MCF 10A (cell line): ENCODE measurements around the gene SREBF1. TPM values are rescaled to one million over a fixed set of nuclear protein-coding genes. Genes with fewer than 3 reads are reported as not detected.

Source experiments
- BruUV-seq: library from RNA; stranded (reverse); fragments of 400-500 nt; replicated peaks from 2 replicates; lab custom pipeline; 2021; lab: Mats Ljungman, UMichigan
- CTCF ChIA-PET: fragments of 300-600 bp; sonication (Branson Sonifier 250); formaldehyde crosslinking; extraction: SDS; loops from one replicate; lab custom pipeline; 2021; ENCODE audit warnings: antibody characterized with exemption, inconsistent platforms; lab: Yijun Ruan, JAX
- POLR2A ChIA-PET: fragments of 300-600, 350-650 bp; sonication (Branson Sonifier 250); formaldehyde crosslinking; extraction: SDS; loops from one replicate; lab custom pipeline; 2020; ENCODE audit warnings: antibody characterized with exemption, inconsistent platforms; lab: Yijun Ruan, JAX
- DNase-seq: peaks from one replicate; pipeline ENCODE4 v3.0.0-alpha.2; 2018; ENCODE audit not compliant: unreplicated experiment
- H3K27ac Mint-ChIP-seq: one replicate; pipeline ENCODE4 v1.8.0; 2022; ENCODE audit warnings: mild to moderate bottlenecking, low read depth, mixed read lengths; ENCODE audit not compliant: unreplicated experiment
- H3K27me3 Mint-ChIP-seq: one replicate; pipeline ENCODE4 v1.8.0; 2022; ENCODE audit warnings: mixed read lengths; ENCODE audit not compliant: insufficient read depth, unreplicated experiment
- H3K36me3 Mint-ChIP-seq: one replicate; pipeline ENCODE4 v1.8.0; 2022; ENCODE audit warnings: mild to moderate bottlenecking, moderate library complexity, mixed read lengths; ENCODE audit not compliant: insufficient read depth, unreplicated experiment
- H3K4me1 Mint-ChIP-seq: one replicate; pipeline ENCODE4 v1.8.0; 2022; ENCODE audit warnings: mixed read lengths; ENCODE audit not compliant: insufficient read depth, unreplicated experiment
- H3K4me3 Mint-ChIP-seq: one replicate; pipeline ENCODE4 v1.8.0; 2022; ENCODE audit warnings: mild to moderate bottlenecking, moderate library complexity, mixed read lengths; ENCODE audit not compliant: unreplicated experiment
- H3K9me3 Mint-ChIP-seq: one replicate; pipeline ENCODE4 v1.8.0; 2022; ENCODE audit warnings: mixed read lengths; ENCODE audit not compliant: unreplicated experiment
- CTCF ChIP-seq: fragments of 200-600 bp; IDR thresholded peaks from one replicate; pipeline ENCODE4 v1.8.0; 2022; ENCODE audit warnings: antibody characterized with exemption, mild to moderate bottlenecking; ENCODE audit not compliant: unreplicated experiment
- intact Hi-C: fragments of 100-400 bp; cut with micrococcal nuclease; formaldehyde crosslinking; loops from 2 replicates; pipeline ENCODE4 v1.14.1; 2022
- total RNA-seq: library from RNA; stranded (reverse); gene quantifications from 2 replicates; pipeline ENCODE4 v1.2.3, GENCODE V29; 2022

SREBF1 gene
- total RNA-seq, 1 experiment from 2014 or later: 87.1 TPM

- ChIA-PET CTCF (interaction anchor here (0.8 to 3.6 kb wide), 5 partner anchors 10 to 44 kb away, joined by 3 to 21 read pairs (median 5); no protein-coding TSS in a partner anchor), POLR2A (interaction anchor here (0.8 to 10.0 kb wide), 5 partner anchors 14 to 219 kb away, joined by 3 to 151 read pairs (median 3); partner anchors contain the start of gene SREBF1)
- Mint-ChIP-seq H3K4me1 (peaks cover 66% of the 10 kb centered on the region), H3K9me3 (no peaks in the 10 kb centered on the region), H3K4me3 (peak overlapping the region; percentile 77), H3K27ac (peak overlapping the region; percentile 79), H3K27me3 (no peaks in the 10 kb centered on the region), H3K36me3 (peaks cover 31% of the 10 kb centered on the region)
- intact Hi-C loops: loop anchor here (2.0 kb wide), 1 partner anchor 14 kb away; the partner anchor contains the start of gene SREBF1
- TF ChIP-seq CTCF: no peak
- DNase-seq: no peak
- BruUV-seq: no TSS peak
These were observed 14.2 kb downstream of the SREBF1 start for GRCh38 chr17:17822616-17823015.

GRCh38 chr17:17822189-17822588, 14.6 kb downstream of the SREBF1 start:
- no peaks in the 10 kb centered on the region for H3K9me3 Mint-ChIP-seq
- BruUV-seq: no TSS peak
- no peaks in the 10 kb centered on the region for H3K27me3 Mint-ChIP-seq
- H3K27ac Mint-ChIP-seq: peak overlapping the region; percentile 79
- peak; percentile 87 for DNase-seq
- TF ChIP-seq CTCF: no peak
- H3K4me3 Mint-ChIP-seq: peak overlapping the region; percentile 77
- H3K36me3 Mint-ChIP-seq: peaks cover 31% of the 10 kb centered on the region
- POLR2A ChIA-PET: interaction anchor here (0.8 to 10.0 kb wide), 5 partner anchors 14 to 219 kb away, joined by 3 to 151 read pairs (median 3); partner anchors contain the start of gene SREBF1
- CTCF ChIA-PET: interaction anchor here (0.6 to 3.6 kb wide), 7 partner anchors 9 to 142 kb away, joined by 3 to 21 read pairs (median 3); no protein-coding TSS in a partner anchor
- H3K4me1 Mint-ChIP-seq: peaks cover 63% of the 10 kb centered on the region
- intact Hi-C loops: loop anchor here (2.0 kb wide), 1 partner anchor 15 kb away; the partner anchor contains the start of gene SREBF1

DNA sequence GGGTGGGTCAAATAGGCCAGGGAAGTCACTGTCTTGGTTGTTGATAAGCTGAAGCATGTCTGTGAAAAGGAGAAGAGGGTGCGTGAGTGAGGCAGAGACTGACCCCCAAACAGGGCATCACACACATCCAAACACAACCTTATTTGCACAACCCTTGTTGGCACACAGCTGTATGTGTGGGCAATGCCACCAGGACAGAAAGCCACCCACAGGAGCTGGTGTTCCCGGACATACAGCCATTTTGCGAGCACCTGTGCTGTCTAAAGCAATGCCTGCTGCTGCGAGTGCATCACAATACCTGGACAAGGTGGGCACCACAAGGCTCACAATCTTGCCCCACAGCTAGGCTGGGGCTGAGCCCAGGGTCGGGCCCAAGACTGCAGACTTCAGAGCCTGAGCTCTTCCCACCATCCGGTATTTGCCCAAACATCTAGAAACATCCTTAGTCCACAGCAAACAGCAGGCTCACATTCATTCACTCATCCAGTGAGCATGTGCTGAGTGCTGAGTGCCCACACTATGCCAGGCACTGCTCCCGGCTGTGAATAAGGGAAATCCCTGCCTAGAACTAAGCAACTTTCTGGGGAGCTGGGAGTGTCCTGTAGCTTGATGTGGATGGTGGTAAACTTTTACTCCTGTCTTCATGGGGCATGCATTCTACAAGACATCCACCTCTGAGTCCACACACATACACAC, 16.2 kb downstream of the SREBF1 start:
- no peak for TF ChIP-seq CTCF
- intact Hi-C loops: no loop called here
- H3K4me1 Mint-ChIP-seq: peaks cover 47% of the 10 kb centered on the region
- H3K9me3 Mint-ChIP-seq: no peaks in the 10 kb centered on the region
- H3K27ac Mint-ChIP-seq: peak overlapping the region; percentile 25
- no peak for DNase-seq
- H3K27me3 Mint-ChIP-seq: no peaks in the 10 kb centered on the region
- ChIA-PET CTCF (interaction anchor here (0.5 to 3.6 kb wide), 17 partner anchors 9 to 239 kb away, joined by 3 to 20 read pairs (median 4); partner anchors contain the start of gene RAI1), POLR2A (interaction anchor here (0.6 to 10.0 kb wide), 6 partner anchors 10 to 99 kb away, joined by 3 to 151 read pairs (median 4); partner anchors contain the start of gene SREBF1)
- H3K36me3 Mint-ChIP-seq: peaks cover 29% of the 10 kb centered on the region
- no TSS peak for BruUV-seq
- peak overlapping the region; percentile 77 for H3K4me3 Mint-ChIP-seq

- BruUV-seq: no TSS peak
- DNase-seq: no peak
- H3K36me3 Mint-ChIP-seq: peaks cover 33% of the 10 kb centered on the region
- H3K4me1 Mint-ChIP-seq: peaks cover 46% of the 10 kb centered on the region
- no peak for TF ChIP-seq CTCF
- H3K9me3 Mint-ChIP-seq: no peaks in the 10 kb centered on the region
- intact Hi-C loops: no loop called here
- CTCF ChIA-PET: interaction anchor here (0.6 to 3.6 kb wide), 13 partner anchors 8 to 222 kb away, joined by 3 to 20 read pairs (median 4); partner anchors contain the start of gene RAI1
- no peaks in the 10 kb centered on the region for H3K27me3 Mint-ChIP-seq
- H3K27ac Mint-ChIP-seq: peak overlapping the region; percentile 25
- H3K4me3 Mint-ChIP-seq: peak overlapping the region; percentile 77
- POLR2A ChIA-PET: interaction anchor here (0.7 to 10.0 kb wide), 5 partner anchors 10 to 94 kb away, joined by 3 to 151 read pairs (median 5); partner anchors contain the start of gene SREBF1
These were observed 16.7 kb downstream of the SREBF1 start for GRCh38 chr17:17820046-17820445.
